Activated CD4-positive, alpha-beta T cell treated with anti-CD3 and anti-CD28 coated beads, Interleukin-2, amount 50 U/mL, for 4 hours (primary cell): ENCODE measurements around the gene BRMS1L.
A peak's percentile ranks its signal among the peaks of the same experiment; 100 is the strongest.
"Not testable (repeated sequence)": the region's sequence is repeated elsewhere in the genome, so short reads cannot be mapped to it uniquely, and the experiment has no call there.

Source experiments
- DNase-seq, 2 experiments: peaks; one replicate each; pipeline ENCODE4 v3.0.0-alpha.2; 2020

The BRMS1L gene, protein sequence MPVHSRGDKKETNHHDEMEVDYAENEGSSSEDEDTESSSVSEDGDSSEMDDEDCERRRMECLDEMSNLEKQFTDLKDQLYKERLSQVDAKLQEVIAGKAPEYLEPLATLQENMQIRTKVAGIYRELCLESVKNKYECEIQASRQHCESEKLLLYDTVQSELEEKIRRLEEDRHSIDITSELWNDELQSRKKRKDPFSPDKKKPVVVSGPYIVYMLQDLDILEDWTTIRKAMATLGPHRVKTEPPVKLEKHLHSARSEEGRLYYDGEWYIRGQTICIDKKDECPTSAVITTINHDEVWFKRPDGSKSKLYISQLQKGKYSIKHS

DNA sequence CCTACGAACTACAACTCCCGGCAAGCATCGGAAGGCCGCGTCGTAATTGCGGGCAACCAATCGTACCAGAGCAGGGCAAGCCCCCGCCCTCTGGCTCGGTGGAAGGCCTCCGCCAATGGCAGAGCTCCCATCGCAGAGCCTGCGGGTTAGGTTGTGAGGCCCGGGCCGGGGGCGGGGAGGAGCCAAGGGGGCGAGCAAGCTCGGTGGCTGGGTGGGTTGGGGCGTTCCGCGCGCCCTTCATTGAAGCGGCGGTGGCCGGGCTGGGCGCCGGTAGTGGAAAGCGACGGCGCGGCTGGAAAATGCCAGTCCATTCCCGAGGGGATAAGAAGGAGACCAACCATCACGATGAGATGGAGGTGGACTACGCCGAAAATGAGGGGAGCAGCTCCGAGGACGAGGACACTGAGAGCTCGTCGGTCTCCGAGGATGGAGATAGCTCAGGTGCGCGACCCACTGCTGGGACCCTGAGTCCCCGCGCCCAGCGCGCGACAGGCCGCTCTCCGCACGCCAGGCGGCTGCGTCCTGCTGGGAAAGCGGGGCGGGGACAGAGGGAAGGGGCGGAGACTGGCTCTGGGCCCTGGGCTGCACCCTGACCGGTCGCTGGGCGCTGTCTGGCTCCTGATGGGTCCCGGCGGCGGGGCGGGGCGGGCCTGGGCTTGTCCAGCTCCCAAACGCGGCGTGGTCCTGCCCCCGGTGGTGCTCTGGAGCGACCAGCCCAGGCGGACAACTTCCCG, at the start of gene BRMS1L:
BRMS1L (plus strand) TSS at position 121 of the 734 bp plus-strand sequence; CDS start at position 300, 179 bp downstream.
- peak; percentile 96 for DNase-seq

DNA sequence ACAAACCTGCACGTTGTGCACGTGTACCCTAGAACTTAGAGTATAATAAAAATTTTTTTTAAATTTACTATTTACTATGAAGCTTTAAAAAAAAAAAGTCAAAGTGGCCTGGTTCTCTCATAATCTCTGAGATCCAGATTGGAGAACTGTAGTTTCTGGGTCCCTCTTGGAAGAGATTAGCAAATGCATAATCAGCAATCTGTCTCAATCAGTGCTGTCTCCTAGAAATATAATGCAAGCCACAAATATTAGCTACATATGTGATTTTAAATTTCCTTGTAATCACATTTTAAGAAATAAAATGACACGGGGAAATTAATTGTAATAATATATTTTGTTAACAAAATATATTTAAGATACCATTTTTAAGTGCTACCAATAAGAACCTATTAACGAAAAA, 49.3 kb upstream of the BRMS1L start:
- DNase-seq = no peak

DNA sequence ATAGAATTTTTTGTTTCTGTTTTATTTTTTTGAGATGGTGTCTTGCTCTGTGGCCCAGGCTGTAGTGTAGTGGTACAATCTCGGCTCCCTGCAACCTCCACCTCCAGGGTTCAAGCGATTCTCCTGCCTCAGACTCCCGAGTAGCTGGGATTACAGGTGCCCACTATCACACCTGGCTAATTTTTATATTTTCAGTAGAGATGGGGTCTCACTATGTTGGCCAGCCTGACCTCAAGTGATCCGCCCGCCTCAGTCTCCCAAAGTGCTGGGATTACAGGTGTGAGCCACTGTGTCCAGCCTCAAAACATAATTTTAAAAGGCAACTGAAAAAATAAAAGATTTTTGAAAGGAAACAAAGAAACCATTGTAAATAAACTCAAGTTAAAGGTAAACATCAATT, 48.6 kb upstream of the BRMS1L start:
- not testable (repeated sequence) for DNase-seq

DNA sequence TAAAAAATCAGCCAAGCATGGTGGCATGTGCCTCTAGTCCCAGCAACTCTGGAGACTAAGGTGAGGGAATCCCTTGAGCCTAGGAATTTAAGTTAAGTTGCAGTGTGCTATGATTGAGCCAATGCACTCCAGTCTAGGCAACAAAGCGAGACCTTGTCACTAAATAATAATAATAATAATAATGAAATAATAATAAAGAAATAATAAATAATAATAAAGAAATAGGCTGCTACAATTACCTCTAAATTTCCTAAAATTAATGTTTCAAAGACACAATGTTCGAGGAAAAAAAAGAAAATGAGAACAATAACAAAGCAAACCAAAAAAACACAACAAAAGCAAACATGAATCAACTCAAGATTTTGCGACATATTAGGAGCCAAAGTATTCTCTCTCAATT, 46.8 kb upstream of the BRMS1L start:
- no peak for DNase-seq

DNA sequence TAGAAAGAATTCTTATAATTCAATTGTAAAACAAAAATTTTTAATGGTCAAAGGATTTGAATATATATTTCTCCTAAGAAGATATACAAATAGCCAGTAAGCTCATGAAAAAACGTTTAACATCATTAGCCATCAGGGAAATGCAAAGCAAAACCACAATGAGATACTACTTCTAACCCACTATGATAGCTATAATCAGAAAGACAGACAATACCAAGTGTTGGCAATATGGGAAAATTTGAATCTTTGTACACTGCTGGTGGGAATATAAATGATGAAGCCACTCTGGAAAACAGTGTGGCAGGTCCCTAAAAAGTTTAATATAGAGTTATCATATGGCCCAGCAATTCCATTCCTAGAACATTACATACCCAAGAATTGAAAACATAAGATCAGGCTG, 42.4 kb upstream of the BRMS1L start:
- no peak for DNase-seq

DNA sequence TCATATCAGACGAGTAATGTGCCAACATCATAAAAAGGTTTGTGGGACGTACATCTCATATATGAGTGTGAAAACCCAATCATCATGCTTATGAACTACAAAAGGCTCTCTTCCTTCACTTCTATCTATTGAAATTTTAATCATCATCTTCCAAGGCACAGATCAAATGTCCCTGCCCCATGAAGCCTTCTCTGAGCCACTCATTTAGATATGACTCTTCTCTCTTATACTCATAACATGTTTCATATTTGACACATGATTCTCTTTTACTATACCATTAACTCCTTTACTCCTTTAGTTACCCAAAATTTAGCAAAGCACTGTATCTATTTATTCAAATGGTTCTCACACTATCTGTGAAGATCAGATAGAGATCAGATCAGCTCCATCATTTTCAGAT, 39.3 kb upstream of the BRMS1L start:
- DNase-seq = no peak

DNA sequence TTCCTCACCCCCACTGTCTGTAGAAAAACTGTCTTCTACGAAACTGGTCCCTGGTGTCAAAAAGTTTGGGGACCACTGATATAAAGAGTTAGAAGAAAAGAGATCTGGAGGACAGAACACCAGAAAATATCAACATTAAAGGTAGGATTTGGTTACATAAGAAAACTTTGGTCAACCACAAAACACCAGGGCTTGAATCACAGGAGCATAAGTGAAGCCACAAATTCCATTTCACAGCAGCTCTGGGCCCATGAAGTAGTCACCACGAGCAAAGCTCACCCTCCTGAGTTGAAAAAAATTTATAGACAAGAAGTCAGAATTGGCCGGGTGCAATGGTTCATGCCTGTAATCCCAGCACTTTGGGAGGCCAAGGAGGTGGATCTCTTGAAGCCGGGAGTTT, 36.5 kb upstream of the BRMS1L start:
- no peak for DNase-seq

DNA sequence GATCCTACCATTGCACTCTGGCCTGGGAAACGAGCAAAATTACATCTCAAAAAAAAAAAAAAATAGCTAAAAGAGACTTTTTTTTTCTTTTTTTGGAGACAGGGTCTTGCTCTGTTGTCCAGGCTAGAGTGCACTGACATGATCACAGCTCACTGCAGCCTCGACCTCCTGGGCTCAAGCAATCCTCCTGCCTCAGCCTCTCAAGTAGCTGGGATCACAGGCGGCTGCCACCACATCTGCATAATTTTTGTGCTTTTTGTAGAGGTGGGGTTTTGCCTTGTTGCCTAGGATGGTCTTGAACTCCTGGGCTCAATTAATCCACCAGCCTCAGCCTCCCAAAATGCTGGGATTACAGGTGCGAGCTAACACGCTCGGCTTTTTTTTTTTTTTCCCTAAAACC, 28.3 kb upstream of the BRMS1L start:
- no peak for DNase-seq

DNA sequence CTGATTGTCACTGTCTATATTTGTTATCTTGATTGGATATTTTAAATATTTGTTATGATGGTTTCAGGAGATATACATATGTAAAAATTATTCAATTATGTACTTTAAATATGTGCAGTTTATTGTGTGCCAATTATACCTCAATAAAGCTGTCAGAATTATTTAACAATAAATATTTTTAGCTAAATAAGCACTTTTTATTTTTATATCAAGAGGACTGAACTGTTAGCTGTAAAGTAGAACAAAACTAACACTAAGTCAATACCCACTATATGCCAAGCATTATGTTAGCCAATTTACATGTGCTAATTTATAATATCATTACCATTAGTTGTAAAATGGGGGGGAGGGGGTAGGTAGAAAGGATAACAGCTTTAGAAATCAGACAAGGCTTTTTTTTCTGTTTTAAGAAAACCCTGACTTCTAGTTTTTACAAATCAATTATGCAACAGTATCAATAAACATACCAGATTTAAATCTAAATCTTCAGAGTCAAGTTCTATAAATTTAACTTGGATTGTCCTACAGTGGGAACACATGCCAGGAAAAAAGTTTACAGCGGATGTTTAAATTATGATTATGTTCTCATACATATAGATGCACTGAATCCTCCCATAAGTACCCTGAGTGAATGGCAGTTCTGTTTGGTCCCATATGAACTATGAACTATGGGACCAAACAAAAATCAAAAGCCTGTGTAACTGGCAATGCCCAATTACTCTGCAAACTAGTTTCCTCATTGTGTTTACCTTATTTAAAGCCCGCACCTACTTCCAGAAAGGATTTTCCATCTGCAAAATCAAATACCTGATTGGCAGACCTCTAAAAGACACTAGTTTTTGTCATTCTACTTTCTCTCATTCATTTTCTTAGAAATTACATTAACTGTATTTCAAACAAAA, 19.9 kb upstream of the BRMS1L start:
- DNase-seq = no peak

DNA sequence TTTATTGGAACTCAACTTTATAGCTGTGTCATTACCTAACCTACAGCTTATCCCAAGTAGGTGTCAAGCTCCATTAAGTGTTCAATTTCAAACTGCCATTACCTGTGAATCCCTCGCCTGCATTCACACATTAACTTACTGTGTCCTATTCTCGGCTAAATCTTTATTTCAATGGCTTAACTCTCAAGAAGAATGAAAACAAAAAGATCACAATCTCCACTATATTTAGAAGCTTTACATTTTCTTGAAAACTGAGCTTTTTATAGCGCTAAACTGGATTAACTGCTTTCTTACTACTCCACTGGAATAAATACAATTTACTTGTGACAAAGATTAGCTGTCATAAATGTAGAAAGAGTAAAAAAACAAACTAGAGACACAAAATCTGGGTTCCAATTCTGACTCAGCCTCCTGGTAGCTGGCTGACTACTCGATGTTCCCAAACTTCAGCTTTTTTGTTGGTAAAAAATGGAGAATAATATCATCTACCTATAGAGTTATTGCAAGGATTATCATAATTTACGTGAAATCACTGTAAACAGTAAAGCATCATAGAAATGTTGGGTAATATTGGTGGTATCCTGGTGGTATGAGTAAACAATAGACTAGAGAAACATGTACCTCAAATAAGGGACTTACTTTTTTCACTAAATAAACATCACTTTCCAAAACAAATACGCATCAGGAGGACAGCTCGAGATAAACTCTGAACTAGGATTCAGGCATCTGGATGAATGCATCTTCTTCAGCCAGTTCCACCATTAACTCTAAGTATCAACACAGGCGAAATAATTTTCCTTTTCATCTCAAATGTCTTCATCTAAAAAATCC, 18.8 kb upstream of the BRMS1L start:
- no peak for DNase-seq

DNA sequence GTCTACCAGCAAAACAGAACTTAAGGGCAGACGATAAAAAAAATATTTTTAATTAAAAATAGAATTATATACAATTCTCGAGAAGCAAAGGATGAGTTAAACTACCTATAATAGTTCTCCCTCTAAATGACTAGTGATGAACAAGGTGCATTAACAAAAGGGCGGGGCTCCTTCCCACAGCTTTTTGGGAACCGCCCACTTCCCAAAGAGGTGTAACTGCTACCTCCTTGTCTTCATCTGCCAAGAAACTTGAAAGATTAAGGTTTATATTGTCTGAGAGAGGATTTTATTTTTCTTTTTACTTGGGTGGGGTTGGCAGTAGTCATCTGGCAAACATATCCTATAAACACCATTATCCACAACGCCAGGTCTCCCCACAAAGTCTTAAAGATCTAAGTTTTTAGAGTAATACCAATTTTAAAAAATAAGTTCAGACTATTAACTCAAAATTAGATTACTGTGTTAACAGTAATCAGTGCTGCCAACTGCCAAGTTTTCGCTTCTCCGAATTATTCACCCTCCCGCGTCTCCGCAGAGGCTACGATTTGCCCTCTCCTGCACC, 18.0 kb upstream of the BRMS1L start:
- peak in 1 of 2 experiments; percentile 17 for DNase-seq

DNA sequence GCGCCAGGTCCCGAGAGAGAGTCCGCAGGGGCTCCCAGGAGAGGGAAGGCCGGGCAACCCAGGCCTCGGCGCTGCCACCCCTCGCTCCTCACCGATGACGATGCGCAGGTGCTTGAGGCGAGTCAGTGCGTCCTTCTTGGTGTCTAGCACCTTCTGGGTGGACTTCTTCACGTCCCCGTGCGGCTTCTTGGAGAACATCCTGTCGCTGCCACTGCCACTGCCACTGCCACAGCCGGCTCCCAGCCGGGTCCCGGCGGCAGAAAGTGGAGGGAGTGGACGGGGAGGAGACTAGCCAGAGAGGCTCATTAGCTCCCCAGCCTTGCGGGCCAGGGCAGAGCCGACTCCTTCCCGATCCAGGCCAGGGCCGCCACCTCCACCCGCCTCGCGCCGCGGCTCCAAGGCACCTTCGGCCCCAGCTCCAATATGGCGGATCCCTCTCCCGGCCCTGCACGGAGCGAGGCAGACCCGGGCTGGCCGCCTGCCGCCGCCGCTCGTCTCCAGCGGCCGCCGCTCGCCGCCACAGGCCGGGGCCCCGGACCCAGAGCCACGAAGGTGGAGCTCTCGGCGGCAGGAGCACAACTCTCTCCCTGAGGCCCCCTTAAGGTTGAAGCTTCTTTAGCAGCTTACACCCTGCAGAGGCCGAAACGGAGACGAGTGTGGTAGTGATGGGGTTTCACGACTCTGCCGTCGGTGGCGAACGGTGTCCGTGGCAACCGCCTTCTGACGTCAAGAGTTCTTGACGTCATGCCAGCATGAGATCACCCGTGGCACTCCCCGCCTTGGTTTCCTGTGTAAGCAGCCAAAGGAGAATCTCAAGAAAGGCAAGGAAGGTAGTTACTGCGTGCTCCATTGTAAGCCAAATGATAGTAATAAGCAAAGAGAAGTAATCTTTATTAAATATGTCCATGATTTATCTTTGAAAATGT, 17.2 kb upstream of the BRMS1L start, which contains the start of gene RALGAPA1:
RALGAPA1 (minus strand) TSS at position 658 of the 926 bp plus-strand sequence; CDS start at position 198, 460 bp downstream.
- DNase-seq = peak; percentile 92

DNA sequence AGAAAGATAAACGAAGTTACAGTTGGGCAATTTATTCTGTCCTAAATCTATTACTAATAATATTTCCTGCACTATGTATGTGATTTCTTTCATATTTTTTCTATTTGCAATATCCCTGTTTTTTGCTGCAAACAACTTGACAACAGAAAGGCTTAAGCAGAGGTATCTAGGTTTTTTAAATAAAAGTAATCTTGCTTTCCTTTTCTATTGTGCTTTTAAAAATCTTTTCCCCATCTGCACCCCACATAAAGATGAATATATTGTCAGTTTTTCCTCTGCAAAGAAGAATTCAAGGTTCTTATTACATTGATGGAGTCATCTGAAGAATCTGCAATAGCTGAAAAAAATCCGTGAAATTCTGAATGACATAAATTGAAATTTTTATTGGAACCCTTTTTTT, 16.5 kb upstream of the BRMS1L start:
- no peak for DNase-seq

DNA sequence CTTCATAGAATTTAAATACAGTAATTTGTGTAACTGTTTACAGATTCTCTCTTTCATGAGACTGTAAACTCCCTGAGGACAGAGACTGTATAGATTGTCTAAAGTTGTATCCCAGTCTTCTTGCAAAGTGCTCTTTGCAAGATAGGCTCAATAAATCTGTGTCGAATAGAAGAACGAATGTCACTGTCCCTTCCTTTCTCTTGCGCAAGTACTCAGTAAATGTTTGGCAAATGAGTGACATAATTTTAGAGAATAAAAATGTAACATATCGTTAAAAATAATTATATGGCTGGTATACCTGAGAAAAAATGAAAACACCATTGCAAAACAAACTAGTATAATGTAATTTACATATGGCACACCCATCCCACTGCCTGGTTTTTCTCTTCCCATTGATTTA, 15.2 kb upstream of the BRMS1L start:
- DNase-seq = no peak

DNA sequence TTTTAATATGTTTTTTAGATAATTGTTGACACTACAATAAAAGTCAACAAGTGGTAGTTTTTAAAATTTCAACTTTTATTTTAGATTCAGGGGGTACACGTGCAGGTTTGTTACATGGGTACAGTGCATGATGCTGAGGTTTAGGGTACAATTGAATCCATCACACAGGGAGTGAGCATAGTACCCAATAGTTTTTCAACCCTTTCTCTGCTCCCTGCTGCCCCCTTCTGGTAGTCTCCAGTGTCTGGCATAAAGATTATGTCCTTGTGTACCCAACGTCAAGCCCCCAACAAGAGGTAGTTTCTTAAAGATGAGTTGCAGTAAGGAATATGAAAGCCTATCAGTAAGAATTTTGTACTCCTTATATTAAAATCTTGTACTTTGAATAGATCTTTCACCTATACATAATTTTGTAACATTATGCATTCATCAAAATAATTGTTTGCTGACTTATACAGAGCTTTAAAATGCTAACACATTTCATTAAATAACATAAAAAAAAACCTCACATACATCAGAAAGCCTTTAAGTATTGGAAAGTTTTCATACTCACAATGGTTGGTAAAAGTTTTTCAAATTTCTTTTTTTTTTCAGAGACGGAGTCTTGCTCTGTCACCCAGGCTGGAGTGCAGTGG, 11.7 kb upstream of the BRMS1L start:
- DNase-seq = peak; percentile 78 to 80

DNA sequence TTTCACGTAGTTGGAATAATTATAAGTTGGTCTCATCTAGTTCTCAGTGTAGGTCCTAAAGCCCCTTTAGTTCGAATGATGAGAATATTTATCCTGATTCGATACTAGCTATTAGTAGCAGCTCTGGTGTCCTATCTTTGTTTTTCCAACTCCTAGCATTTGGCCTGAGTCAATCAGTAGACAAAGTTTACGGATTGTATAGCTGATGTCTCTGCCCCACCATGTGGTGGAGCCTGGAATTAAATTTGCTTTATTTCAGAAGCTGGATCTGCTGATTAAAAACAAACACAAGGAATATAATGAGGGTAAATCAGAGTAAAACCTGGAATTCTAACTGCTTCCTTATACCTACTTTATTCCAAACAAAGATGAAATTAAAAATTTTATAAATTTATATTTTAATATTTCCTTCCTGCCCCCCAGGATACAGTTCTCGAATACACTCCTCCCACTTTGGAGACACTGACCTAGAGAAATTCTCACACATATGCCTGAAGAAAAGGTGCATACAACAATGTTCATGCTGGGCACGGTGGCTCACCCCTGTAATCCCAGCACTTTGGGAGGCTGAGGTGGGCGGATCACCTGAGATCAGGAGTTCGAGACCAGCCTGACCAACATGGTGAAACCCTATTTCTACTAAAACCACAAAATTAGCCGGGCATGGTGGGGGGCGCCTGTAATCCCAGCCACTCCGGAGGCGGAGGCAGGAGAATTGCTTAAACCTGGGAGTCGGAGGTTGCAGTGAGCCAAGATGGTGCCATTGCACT, 7.6 kb upstream of the BRMS1L start:
- no peak for DNase-seq

DNA sequence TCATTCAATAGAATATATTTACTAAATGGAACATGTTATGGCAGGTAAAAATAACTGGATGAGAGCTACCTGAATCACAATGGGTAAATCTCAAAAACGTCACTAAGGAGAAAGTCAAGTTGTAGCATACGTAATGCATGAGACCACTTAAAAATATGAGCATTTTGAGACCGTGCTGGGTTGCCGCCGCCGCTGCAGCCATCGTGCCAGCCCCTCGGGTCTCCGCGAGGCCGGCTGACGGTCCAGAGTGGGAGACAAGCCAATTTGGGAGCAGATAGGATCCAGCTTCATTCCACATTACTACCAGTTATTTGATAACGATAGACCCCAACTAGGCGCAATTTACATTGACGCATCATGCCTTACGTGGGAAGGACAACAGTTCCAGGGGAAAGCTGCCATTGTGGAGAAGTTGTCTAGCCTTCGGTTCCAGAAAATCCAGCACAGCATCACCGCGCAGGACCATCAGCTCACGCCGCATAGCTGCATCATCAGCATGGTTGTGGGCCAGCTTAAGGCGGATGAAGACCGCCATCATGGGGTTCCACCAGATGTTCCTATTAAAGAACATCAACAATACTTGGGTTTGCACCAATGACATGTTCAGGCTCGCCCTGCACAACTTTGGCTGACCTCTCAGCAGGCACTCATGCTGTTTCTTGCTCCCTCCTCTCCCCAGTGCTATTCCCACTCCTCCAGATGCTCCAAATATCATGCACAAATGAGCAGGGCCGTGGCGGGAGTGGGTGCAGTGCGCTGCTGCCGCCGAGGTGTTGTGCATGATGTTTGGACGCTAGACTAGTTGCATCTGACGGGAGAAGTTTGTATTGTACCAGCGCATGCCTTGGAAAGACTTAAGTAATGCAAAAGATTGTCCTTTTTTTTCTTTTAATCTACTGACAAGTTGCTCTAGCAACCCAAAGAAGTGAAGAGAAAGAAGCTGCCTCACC, 6.3 kb upstream of the BRMS1L start:
- DNase-seq = no peak
